Neural cell (in vitro differentiated cells): ENCODE results near the gene ARL8A. TPM values are rescaled to one million over a fixed set of nuclear protein-coding genes. Genes with fewer than 3 reads are reported as not detected.

Experiments
- H2AFZ ChIP-seq: fragments of 200-600, 300-800 bp; sonication (generic), shearing (Covaris generic); 2 replicates; pipeline ENCODE4 v1.6.0; 2014; ENCODE audit warnings: low read depth, mild to moderate bottlenecking, antibody characterized with exemption, low read length, moderate library complexity
- H3F3A ChIP-seq: fragments of 200-600 bp; shearing (Covaris generic); 2 replicates; pipeline ENCODE4 v1.6.1; 2016; ENCODE audit warnings: mild to moderate bottlenecking, moderate library complexity, mixed read lengths, antibody characterized with exemption, low read length; ENCODE audit not compliant: insufficient read depth, poor library complexity, severe bottlenecking
- H3K27ac ChIP-seq: fragments of 200-600, 300-800 bp; sonication (generic), shearing (Covaris generic); 2 replicates; pipeline ENCODE4 v1.5.1; 2014; ENCODE audit warnings: mild to moderate bottlenecking, low read length, moderate library complexity
- H3K27me3 ChIP-seq: fragments of 300-800, 200-600 bp; sonication (generic), shearing (Covaris generic); 2 replicates; pipeline ENCODE4 v1.6.0; 2014; ENCODE audit warnings: mild to moderate bottlenecking, low read depth, low read length, moderate library complexity; ENCODE audit not compliant: insufficient read depth
- H3K36me3 ChIP-seq: fragments of 300-800, 200-600 bp; sonication (generic), shearing (Covaris generic); 2 replicates; pipeline ENCODE4 v1.5.1; 2014; ENCODE audit warnings: mild to moderate bottlenecking, antibody characterized with exemption, low read length, moderate library complexity; ENCODE audit not compliant: insufficient read depth
- H3K4me2 ChIP-seq: fragments of 300-800, 200-600 bp; sonication (generic), shearing (Covaris generic); 2 replicates; pipeline ENCODE4 v1.6.0; 2014; ENCODE audit warnings: mild to moderate bottlenecking, low read length
- H3K4me3 ChIP-seq: fragments of 300-800, 200-600 bp; sonication (generic), shearing (Covaris generic); 2 replicates; pipeline ENCODE4 v1.5.1; 2014; ENCODE audit warnings: mild to moderate bottlenecking, low read length, moderate library complexity
- H3K79me2 ChIP-seq: fragments of 200-600 bp; shearing (Covaris generic); replicated peaks from 2 replicates; pipeline ENCODE4 v1.6.0; 2014; ENCODE audit warnings: mild to moderate bottlenecking, low read length, moderate library complexity; ENCODE audit not compliant: insufficient read depth
- H3K9ac ChIP-seq: fragments of 300-800, 200-600 bp; sonication (generic), shearing (Covaris generic); 2 replicates; pipeline ENCODE4 v1.6.1; 2016; ENCODE audit warnings: mild to moderate bottlenecking, low read length, mixed read lengths
- H3K9me2 ChIP-seq: fragments of 200-600 bp; shearing (Covaris generic); 2 replicates; pipeline ENCODE4 v1.6.1; 2016; ENCODE audit warnings: mild to moderate bottlenecking, low read length, mixed read lengths; ENCODE audit not compliant: insufficient read depth
- H3K9me3 ChIP-seq: fragments of 200-600, 300-800 bp; sonication (generic), shearing (Covaris generic); 2 replicates; pipeline ENCODE4 v1.6.1; 2016; ENCODE audit warnings: mild to moderate bottlenecking, mixed run types, low read length, moderate library complexity, mixed read lengths
- H4K20me1 ChIP-seq: fragments of 200-600 bp; shearing (Covaris generic); 2 replicates; pipeline ENCODE4 v1.6.1; 2016; ENCODE audit warnings: mild to moderate bottlenecking, mixed run types; ENCODE audit not compliant: insufficient read depth
- CTCF ChIP-seq: fragments of 450-650 bp; IDR thresholded peaks from 2 replicates; pipeline ENCODE4 v1.5.1; 2014; ENCODE audit warnings: antibody characterized with exemption, mild to moderate bottlenecking, moderate library complexity; ENCODE audit not compliant: poor library complexity, severe bottlenecking
- EP300 ChIP-seq: fragments of 450-650 bp; conservative IDR thresholded peaks from 2 replicates; pipeline ENCODE4 v1.6.1; 2014; ENCODE audit warnings: antibody characterized with exemption, mild to moderate bottlenecking, moderate library complexity; ENCODE audit not compliant: poor library complexity, severe bottlenecking
- EZH2 ChIP-seq: fragments of 200-600, 300-800 bp; shearing (Covaris generic), sonication (generic); IDR thresholded peaks from 2 replicates; pipeline ENCODE4 v1.6.1; 2014; ENCODE audit warnings: antibody characterized with exemption, low read length, borderline replicate concordance, mild to moderate bottlenecking; ENCODE audit not compliant: insufficient read depth, poor library complexity, severe bottlenecking
- MXI1 ChIP-seq: fragments of 450-650 bp; conservative IDR thresholded peaks from 2 replicates; pipeline ENCODE4 v1.6.1; 2014; ENCODE audit warnings: antibody characterized with exemption, mild to moderate bottlenecking; ENCODE audit not compliant: poor library complexity, severe bottlenecking
- POLR2AphosphoS5 ChIP-seq: IDR thresholded peaks from 2 replicates; pipeline ENCODE4 v1.6.1; 2012
- RAD21 ChIP-seq: fragments of 450-650 bp; conservative IDR thresholded peaks from 2 replicates; pipeline ENCODE4 v1.6.1; 2014; ENCODE audit warnings: antibody characterized with exemption, mild to moderate bottlenecking, moderate library complexity
- SMC3 ChIP-seq: fragments of 450-650 bp; conservative IDR thresholded peaks from 2 replicates; pipeline ENCODE4 v1.6.1; 2014; ENCODE audit warnings: antibody characterized with exemption, mild to moderate bottlenecking, moderate library complexity; ENCODE audit not compliant: poor library complexity
- TAF1 ChIP-seq: IDR thresholded peaks from 2 replicates; pipeline ENCODE4 v1.6.1; 2012; ENCODE audit warnings: low read depth
- polyA plus RNA-seq: library from polyadenylated mRNA; depleted of rRNA; stranded (reverse); fragments of >200 nt; gene quantifications from 2 replicates; pipeline ENCODE4 v1.2.3, GENCODE V29; 2014
- TF ChIP-seq, protein P1 (sequence below): IDR thresholded peaks from 2 replicates; pipeline ENCODE4 v1.6.1; 2012; ENCODE audit warnings: borderline replicate concordance

Gene ARL8A
- polyA plus RNA-seq, 1 donor from 2014 or later, result 89.4 TPM

- Histone ChIP-seq H3K4me3 (no peak overlapping the region), H2AFZ (no peak overlapping the region), H3F3A (no peaks in the 10 kb centered on the region), H3K27ac (no peak overlapping the region), H3K36me3 (no peaks in the 10 kb centered on the region), H3K9me3 (no peaks in the 10 kb centered on the region), H3K4me2 (no peak overlapping the region), H3K9ac (no peak overlapping the region), H3K27me3 (no peaks in the 10 kb centered on the region), H3K79me2 (peaks cover under 1% of the 10 kb centered on the region), H3K9me2 (no peaks in the 10 kb centered on the region), H4K20me1 (no peaks in the 10 kb centered on the region)
- TF ChIP-seq, protein P1, sequence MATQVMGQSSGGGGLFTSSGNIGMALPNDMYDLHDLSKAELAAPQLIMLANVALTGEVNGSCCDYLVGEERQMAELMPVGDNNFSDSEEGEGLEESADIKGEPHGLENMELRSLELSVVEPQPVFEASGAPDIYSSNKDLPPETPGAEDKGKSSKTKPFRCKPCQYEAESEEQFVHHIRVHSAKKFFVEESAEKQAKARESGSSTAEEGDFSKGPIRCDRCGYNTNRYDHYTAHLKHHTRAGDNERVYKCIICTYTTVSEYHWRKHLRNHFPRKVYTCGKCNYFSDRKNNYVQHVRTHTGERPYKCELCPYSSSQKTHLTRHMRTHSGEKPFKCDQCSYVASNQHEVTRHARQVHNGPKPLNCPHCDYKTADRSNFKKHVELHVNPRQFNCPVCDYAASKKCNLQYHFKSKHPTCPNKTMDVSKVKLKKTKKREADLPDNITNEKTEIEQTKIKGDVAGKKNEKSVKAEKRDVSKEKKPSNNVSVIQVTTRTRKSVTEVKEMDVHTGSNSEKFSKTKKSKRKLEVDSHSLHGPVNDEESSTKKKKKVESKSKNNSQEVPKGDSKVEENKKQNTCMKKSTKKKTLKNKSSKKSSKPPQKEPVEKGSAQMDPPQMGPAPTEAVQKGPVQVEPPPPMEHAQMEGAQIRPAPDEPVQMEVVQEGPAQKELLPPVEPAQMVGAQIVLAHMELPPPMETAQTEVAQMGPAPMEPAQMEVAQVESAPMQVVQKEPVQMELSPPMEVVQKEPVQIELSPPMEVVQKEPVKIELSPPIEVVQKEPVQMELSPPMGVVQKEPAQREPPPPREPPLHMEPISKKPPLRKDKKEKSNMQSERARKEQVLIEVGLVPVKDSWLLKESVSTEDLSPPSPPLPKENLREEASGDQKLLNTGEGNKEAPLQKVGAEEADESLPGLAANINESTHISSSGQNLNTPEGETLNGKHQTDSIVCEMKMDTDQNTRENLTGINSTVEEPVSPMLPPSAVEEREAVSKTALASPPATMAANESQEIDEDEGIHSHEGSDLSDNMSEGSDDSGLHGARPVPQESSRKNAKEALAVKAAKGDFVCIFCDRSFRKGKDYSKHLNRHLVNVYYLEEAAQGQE, result no peak
- TF ChIP-seq MXI1, result no peak
- no peak for TF ChIP-seq TAF1
- TF ChIP-seq RAD21, result peak; percentile 84
- no peak for TF ChIP-seq POLR2AphosphoS5
- no peak for TF ChIP-seq EP300
- TF ChIP-seq EZH2, result no peak
- TF ChIP-seq SMC3, result peak; percentile 84
- TF ChIP-seq CTCF, result peak; percentile 84
Observed at GRCh38 chr1:202135221-202135721, 9.3 kb downstream of the ARL8A start.

DNA sequence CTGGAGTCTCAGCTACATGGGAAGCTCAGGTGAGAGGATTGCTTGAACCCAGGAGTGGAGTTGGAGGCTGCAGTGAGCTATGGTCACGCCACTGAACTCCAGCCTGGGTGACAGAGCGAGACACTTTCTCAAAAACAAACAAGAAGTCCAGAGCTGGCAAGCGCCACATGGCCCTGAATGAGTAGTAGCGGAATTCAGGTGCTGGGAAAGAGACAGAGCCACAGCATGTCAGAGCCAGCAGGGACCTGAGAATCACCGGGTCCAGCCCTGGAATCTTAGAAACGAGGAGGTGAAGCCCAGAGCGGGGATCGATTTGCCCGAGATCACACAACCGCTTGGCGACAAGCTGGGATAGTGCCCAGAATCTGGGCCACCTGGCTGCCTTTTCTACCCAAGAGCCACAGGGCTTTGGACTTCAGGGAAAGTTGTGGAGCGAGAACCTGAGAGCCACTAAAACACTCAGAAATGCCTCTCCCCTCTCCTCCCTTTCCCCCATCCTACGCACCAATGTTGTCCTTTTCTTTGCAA is 9.8 kb downstream of the ARL8A start:
- TF ChIP-seq, protein P1, result no peak
- no peak overlapping the region for H3K4me2 ChIP-seq
- H3K27ac ChIP-seq, result no peak overlapping the region
- H3K27me3 ChIP-seq, result no peaks in the 10 kb centered on the region
- H3K9me2 ChIP-seq, result no peaks in the 10 kb centered on the region
- H3K9me3 ChIP-seq, result no peaks in the 10 kb centered on the region
- no peak overlapping the region for H3K9ac ChIP-seq
- no peaks in the 10 kb centered on the region for H3F3A ChIP-seq
- H3K4me3 ChIP-seq, result no peak overlapping the region
- no peaks in the 10 kb centered on the region for H3K36me3 ChIP-seq
- H2AFZ ChIP-seq, result no peak overlapping the region
- no peaks in the 10 kb centered on the region for H3K79me2 ChIP-seq
- H4K20me1 ChIP-seq, result no peaks in the 10 kb centered on the region
